GM18873 (cell line): ENCODE measurements around the gene MAPK9.
"Not testable (repeated sequence)": the region's sequence is repeated elsewhere in the genome, so short reads cannot be mapped to it uniquely, and the experiment has no call there.

Experiments
- ATAC-seq: cut with Tn5 transposase; IDR thresholded peaks from one replicate; pipeline ENCODE4 v1.9.1; 2021; ENCODE audit warnings: mild to moderate bottlenecking, moderate library complexity, moderate number of reproducible peaks; ENCODE audit not compliant: unreplicated experiment, low FRiP score

The MAPK9 gene

GRCh38 chr5:180328296-180329137 lies 36.6 kb upstream of the MAPK9 start:
- peak; percentile 72 for ATAC-seq

DNA sequence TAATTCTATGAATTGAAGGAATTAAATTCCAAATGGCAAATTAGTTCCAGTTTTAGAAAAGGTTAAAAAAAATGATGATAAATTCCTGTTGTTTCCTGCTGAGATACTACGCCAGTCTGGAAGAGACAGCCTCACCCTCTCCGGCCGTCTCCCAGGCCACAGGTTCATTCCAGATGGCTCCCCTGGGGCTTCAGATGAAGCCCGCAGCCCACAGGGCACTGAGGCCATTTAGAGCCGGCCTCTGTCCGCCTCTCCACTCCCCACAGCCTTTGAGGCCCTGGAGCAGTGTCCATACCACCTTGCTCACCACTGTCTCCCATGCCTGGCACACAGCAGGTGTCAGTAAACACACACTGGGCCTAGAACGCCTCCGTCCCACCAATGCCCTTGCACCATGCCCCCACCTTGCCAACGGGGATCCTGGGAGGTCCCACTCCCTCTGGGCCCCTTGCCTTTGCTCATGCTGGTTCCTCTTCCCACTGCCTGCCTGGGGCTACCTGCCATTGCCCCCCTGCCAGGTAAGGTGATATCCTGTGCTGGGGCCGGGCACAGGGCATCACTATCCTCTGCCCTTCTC lies 35.2 kb upstream of the MAPK9 start:
- ATAC-seq = no peak

- ATAC-seq = no peak
Observed at GRCh38 chr5:180324601-180324950, 32.7 kb upstream of the MAPK9 start.

- ATAC-seq = no peak
Observed at GRCh38 chr5:180323941-180324600, 32.2 kb upstream of the MAPK9 start.

DNA sequence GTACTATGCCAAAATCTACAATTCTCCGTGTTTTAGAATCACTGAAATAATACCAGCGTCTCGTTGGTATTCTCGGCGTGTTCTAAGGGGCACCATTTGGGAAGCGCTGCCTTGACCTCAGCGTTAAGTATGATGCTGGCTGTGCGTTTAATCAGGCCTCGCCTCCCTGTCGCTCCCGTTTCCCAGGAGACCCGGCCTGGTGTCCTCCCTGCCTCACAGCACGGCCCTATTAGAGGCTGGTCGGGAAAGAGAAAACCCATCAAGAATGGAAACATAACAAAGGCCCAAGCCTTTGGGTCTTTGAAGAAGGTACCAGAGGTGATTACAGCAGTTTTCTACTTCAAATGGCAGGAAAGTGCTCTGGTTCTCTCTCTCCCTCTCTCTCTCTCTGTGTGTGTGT lies 31.3 kb upstream of the MAPK9 start:
- no peak for ATAC-seq

DNA sequence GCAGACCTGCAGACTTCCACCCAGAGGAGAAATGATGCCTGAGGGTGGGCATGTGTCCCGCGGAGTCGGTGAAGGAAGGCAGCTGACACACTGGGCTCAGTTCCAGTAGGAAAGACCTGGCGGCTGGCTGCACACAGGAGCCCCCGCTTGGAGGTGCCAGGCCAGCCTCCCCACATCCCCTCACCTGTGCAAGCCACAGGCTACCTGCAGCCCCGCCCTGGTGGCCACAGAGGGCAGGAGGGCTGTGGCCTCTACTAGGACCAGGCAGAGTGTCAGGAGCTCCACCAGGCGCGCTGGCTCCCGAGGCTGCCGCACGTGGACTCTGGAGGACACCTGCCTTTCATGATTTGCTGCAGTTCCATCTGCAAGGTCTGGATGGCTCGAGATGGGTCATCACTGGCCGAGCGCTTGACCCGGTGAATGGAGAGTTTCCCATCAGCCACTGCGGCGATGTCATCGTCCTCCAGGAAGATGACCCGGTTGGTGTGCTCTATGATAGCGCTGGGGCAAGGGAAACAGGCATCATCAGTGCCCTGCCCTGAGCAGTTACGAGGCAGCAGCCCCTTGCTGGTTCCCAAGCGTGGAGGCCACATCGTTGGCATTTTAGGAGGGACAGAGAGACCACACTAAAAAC lies 26.7 kb upstream of the MAPK9 start:
- ATAC-seq = no peak

GRCh38 chr5:180316586-180316985 lies 24.7 kb upstream of the MAPK9 start:
- no peak for ATAC-seq

GRCh38 chr5:180315762-180316212 lies 23.9 kb upstream of the MAPK9 start:
- ATAC-seq = no peak

DNA sequence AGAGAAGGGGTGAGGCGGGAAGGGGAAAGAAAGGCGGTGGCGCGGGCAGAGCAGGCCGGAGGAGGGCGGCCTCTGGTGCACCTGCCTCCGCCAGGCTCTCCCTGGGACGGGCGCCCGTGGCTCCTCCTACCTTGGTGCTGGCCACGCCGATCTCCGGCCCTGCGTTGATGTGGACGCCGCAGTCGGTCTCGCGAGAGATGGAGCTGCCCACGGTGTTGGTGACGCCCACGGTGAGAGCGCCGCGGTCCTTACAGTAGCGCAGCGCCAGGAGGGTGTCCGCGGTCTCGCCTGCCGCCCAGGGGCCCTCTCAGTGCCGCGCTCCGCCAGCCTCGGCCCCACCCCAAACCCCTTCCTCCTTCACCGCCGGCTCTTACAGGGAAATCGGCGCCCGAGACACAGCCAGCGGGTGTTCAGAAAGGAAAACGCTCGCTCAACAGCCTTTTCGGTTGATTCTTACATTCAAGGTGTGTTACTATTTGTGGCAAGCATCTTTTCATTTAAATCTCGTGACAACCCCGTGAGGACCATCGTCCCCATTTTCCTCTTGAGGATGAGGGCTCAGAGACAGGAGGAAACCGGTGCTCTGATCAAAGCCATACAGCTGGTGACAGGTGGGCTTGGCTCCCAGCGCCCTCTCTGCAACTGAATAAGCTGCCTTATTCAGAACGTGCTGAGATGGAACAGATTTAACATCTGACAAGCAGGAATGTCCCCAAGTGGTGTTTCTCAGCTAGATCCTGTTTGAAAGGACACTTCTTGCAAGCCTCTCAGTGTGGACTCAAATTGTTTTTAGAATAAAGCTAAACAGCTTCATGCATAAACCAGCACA lies 22.0 kb upstream of the MAPK9 start:
- no peak for ATAC-seq

- no peak for ATAC-seq
Observed at GRCh38 chr5:180311216-180311615, 19.3 kb upstream of the MAPK9 start.

GRCh38 chr5:180306796-180307195 lies 14.9 kb upstream of the MAPK9 start:
- no peak for ATAC-seq

DNA sequence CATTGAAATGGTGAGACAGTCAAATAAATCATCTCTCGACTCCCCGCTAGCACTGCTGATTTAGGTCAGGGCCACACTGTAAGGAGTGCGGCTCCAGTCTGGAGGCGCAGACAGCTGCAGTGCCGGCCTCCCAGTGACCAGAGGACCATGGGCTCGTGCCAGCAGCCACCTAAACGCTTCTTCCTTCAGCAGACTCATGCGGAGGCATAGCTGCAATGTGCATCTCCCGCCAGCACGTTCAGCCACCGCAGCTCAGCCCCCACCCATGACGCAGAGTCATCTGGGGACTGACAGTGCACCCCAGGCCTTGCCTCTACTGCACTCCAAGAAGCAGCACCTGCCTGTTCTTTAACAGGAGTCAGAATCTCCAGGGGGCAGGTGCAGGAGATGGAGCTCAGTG lies 13.6 kb upstream of the MAPK9 start:
- no peak for ATAC-seq

DNA sequence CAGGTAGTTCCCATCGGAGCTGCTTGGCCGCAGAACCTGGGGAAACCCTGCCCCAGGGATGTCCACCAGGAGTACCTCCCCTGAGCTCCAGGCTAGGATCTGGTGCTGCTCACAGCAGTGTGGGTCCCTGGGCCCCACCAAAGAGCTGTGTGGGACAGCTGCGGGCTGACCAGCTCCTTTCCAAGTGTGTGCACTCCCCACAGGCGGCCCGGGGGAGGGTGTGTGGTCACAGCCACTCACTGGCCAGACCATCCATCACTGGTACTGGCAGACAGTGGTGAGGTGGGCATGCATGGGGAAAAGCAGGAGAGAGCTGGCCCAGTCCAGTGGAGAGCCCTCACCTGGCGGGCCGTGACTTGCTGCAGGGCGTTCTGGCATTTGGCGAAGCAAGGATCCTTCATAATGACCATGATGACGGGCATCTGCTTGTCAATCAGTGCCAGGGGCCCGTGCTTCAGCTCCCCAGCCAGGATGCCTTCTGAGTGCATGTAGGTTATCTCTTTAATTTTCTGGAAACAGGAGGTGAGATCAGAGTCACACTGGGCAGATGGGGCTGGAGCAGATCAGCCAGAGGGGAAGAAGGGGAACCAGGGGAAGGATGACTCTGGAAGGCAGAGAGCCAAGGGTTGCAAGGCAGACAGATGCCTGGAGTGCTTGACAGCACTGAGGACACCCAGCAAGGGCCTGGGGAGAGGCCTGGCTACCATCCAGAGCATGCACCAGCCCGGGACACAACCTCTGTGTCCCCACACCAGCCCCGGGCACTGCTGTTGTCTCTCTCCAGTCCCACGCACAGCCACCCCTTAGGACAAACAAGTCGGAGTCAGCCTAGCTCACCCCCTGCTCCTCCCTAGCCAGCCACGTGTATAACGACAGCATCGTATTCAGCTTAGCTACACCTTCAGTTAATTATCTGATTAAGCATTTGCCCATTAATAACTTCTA lies 12.8 kb upstream of the MAPK9 start:
- no peak for ATAC-seq

DNA sequence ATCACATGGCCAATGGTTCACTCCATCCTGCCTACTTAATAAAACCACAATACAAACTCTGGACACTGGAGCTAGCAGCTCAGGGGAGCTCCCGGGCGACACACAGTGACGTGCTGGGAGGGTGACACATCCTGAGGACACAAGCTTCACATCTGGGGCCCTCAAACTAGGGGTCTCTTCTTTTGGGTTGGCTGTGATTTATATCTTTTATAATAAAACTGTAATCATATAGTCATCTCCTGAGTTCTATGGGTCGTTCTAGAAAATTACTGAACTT lies 12.1 kb upstream of the MAPK9 start:
- no peak for ATAC-seq

DNA sequence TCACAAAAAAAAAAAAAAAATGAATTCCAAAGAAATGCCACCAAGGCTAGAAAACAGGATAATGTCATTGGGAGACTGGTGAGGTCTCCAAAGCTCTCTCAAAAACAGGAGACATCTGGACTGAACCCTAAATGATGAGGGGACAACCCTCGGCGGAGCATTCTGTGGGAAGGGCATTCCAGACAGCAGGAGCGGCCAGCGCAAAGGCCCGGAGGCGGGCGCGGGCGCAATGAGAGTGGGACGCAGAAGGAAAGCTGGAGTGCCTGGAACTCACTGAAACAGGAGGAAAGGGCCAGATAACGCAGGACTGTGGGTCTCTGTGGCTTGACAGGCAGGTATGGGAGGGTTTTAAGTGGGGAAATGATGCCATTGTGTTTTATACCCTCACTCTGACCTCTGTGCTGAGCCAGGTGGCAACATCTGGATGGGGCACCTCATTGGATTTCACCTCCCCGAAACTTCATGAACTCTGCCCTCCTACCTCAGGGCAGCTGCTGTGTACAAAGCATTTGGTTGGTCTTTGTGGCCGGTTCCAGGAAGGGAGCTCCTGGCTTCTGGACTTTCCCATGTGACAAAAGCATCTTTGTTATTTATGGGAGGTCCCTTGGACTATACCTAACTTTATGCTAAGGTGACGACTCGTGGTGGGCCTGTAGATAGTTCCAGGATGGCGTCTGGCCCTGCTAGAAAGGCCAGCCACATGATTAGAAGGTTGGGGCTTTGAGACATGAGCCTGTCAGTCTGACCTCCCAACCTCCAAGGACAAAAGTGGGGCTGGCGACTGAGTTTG lies 11.5 kb upstream of the MAPK9 start:
- no peak for ATAC-seq

GRCh38 chr5:180302256-180302655 lies 10.4 kb upstream of the MAPK9 start:
- no peak for ATAC-seq

DNA sequence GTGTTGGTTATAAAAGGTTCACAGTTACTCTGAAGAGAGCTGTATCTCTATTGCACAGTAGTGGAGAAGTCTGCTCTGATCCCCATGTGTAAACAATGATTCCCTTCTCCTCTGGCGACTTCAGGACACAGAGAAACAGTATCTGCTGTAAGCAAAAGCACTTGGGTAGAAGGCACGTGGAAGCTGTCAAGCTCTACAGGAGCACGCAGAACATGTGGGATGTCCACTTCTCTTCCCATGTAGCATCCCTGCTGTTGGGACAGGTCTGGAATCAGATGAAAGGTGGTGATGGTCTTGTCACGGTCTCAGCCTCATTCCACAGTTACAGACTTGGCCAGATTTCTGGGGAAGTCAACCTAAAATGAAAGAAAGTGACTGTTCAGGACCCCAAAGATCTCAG lies 9.4 kb upstream of the MAPK9 start:
- no peak for ATAC-seq

GRCh38 chr5:180299526-180299925 lies 7.6 kb upstream of the MAPK9 start:
- ATAC-seq = no peak

DNA sequence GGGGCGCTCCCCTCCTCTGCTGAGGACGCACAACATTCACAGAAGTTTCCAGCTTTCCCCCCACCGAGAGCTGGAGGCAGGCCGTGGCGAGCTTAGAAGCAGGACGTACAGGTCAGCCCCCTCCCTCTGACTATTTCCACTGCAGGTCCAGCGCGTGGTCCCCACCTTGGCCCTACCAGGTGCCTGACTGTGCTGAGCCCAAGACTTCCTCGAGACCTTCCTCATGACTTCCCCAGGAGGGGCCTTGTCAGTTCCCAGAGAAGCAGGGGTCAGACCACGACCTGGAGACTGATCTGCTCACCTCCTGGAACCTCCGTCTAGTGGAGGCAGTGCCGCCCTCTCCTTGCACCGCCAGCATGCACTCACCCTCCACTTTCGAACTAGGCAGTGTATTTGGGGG lies 7.1 kb upstream of the MAPK9 start:
- not testable (repeated sequence) for ATAC-seq
